ENCODE results near the gene STK10.

DNA sequence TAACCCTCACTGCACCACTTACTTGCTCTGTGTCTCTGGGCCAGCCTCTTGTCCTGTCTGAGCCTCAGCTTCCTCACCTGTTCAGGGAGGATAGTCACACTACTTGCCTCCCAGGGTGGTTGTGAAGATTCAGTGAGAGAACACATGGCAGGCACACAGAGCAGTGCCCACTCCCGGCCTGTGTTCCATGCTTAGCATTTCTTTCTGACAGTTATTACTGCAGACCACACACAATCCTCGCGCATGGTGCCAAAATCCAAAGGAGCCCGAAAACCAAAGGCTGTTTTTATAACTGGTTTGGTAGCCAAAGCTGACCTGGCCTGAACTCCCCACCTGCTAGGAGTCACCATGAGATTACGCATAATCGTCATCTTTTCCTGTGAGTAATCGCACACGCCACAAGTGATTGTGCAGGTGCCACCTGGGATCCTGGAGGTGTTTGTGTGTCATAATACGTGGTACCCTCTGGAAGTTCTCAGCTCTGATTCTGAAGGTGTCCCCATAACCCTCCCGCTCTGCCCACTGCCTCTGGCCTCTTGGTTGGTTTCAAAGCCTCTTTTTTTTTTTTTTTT lies 97.0 kb downstream of the STK10 start:
- TF ChIP-seq CTCF (conservative IDR thresholded peaks at IDR 0.05; ENCODE audit: low read depth, low read length) (no peak), EZH2phosphoT487 (IDR thresholded peaks at IDR 0.05; ENCODE audit: borderline replicate concordance, low read length) (no peak)

Data from PC-3 (cell line).